Measurements from ENCODE around the gene DNAJB5. TPM values are rescaled to one million over a fixed set of nuclear protein-coding genes. Genes with fewer than 3 reads are reported as not detected.

The DNAJB5 gene
- total RNA-seq, 2 experiments from 2014 or later: 2.7 to 2.8 TPM

- H3K27ac ChIP-seq (ENCODE audit: low read depth in 1 of 2, low read length in 2 of 2): no peak overlapping the region
- CTCF ChIA-PET: no interaction called here
- no peaks in the 10 kb centered on the region for H3K27me3 Mint-ChIP-seq
- ATAC-seq (ENCODE audit: poor library complexity) (no peak), DNase-seq (no peak)
- no peak overlapping the region for H3K27ac Mint-ChIP-seq
- no peak overlapping the region for H3K4me3 Mint-ChIP-seq
- intact Hi-C loops (cut with DNase I, micrococcal nuclease): no loop called here
- no peaks in the 10 kb centered on the region for H3K4me1 ChIP-seq (ENCODE audit: insufficient read depth, low read length)
- no peak for TF ChIP-seq CTCF (IDR thresholded peaks at IDR 0.05)
- H3K4me3 ChIP-seq (ENCODE audit: low read length): no peak overlapping the region
- H3K36me3 Mint-ChIP-seq (ENCODE audit: low read depth): no peaks in the 10 kb centered on the region
- no peaks in the 10 kb centered on the region for H3K9me3 ChIP-seq (ENCODE audit: control insufficient read depth in 1 of 2, insufficient read depth in 1 of 2, low read length in 2 of 2)
- no peaks in the 10 kb centered on the region for H3K27me3 ChIP-seq (ENCODE audit: control insufficient read depth in 1 of 2, insufficient read depth in 2 of 2, low read length in 2 of 2)
- POLR2A ChIA-PET: interaction anchor here (0.6 kb wide), 1 partner anchor 17 kb away, joined by 3 read pairs; no protein-coding TSS in a partner anchor
- H3K4me1 Mint-ChIP-seq (ENCODE audit: low read depth): no peaks in the 10 kb centered on the region
- no peaks in the 10 kb centered on the region for H3K9me3 Mint-ChIP-seq
- no peaks in the 10 kb centered on the region for H3K36me3 ChIP-seq (ENCODE audit: insufficient read depth, low read length)
Measured at GRCh38 chr9:34998266-34998665, 8.7 kb downstream of the DNAJB5 start.

- CTCF ChIA-PET: no interaction called here
- Mint-ChIP-seq H3K27me3 (no peaks in the 10 kb centered on the region), H3K36me3 (ENCODE audit: low read depth) (no peaks in the 10 kb centered on the region), H3K9me3 (no peaks in the 10 kb centered on the region), H3K27ac (no peak overlapping the region), H3K4me3 (no peak overlapping the region), H3K4me1 (ENCODE audit: low read depth) (no peaks in the 10 kb centered on the region)
- DNase-seq (no peak), ATAC-seq (ENCODE audit: poor library complexity) (no peak)
- H3K27ac ChIP-seq (ENCODE audit: low read depth in 1 of 2, low read length in 2 of 2): no peak overlapping the region
- no peaks in the 10 kb centered on the region for H3K27me3 ChIP-seq (ENCODE audit: control insufficient read depth in 1 of 2, insufficient read depth in 2 of 2, low read length in 2 of 2)
- H3K36me3 ChIP-seq (ENCODE audit: insufficient read depth, low read length): no peaks in the 10 kb centered on the region
- H3K4me1 ChIP-seq (ENCODE audit: insufficient read depth, low read length): no peaks in the 10 kb centered on the region
- POLR2A ChIA-PET: no interaction called here
- no peak for TF ChIP-seq CTCF (IDR thresholded peaks at IDR 0.05)
- intact Hi-C loops (cut with DNase I, micrococcal nuclease): no loop called here
- no peaks in the 10 kb centered on the region for H3K9me3 ChIP-seq (ENCODE audit: control insufficient read depth in 1 of 2, insufficient read depth in 1 of 2, low read length in 2 of 2)
- no peak overlapping the region for H3K4me3 ChIP-seq (ENCODE audit: low read length)
Measured at GRCh38 chr9:34999576-34999975, 10.0 kb downstream of the DNAJB5 start.

GRCh38 chr9:35000535-35001284 is 11.2 kb downstream of the DNAJB5 start:
- no peak overlapping the region for H3K27ac Mint-ChIP-seq
- H3K36me3 Mint-ChIP-seq (ENCODE audit: low read depth): no peaks in the 10 kb centered on the region
- POLR2A ChIA-PET: no interaction called here

More at GRCh38 chr9:35000535-35001284, 11.2 kb downstream of the DNAJB5 start:
- no peak overlapping the region for H3K27ac ChIP-seq (ENCODE audit: low read depth in 1 of 2, low read length in 2 of 2)
- Mint-ChIP-seq H3K9me3 (no peaks in the 10 kb centered on the region), H3K4me3 (no peak overlapping the region), H3K4me1 (ENCODE audit: low read depth) (no peaks in the 10 kb centered on the region), H3K27me3 (no peaks in the 10 kb centered on the region)
- CTCF ChIA-PET: interaction anchor here (1.4 to 1.6 kb wide), 2 partner anchors 16 to 21 kb away, joined by 3 to 4 read pairs; no protein-coding TSS in a partner anchor
- no peaks in the 10 kb centered on the region for H3K9me3 ChIP-seq (ENCODE audit: control insufficient read depth in 1 of 2, insufficient read depth in 1 of 2, low read length in 2 of 2)
- H3K27me3 ChIP-seq (ENCODE audit: control insufficient read depth in 1 of 2, insufficient read depth in 2 of 2, low read length in 2 of 2): no peaks in the 10 kb centered on the region
- H3K4me1 ChIP-seq (ENCODE audit: insufficient read depth, low read length): no peaks in the 10 kb centered on the region
- ATAC-seq (ENCODE audit: poor library complexity): no peak
- H3K36me3 ChIP-seq (ENCODE audit: insufficient read depth, low read length): no peaks in the 10 kb centered on the region
- no peak for DNase-seq
- no peak for TF ChIP-seq CTCF (IDR thresholded peaks at IDR 0.05)
- intact Hi-C loops (cut with DNase I, micrococcal nuclease): no loop called here
- no peak overlapping the region for H3K4me3 ChIP-seq (ENCODE audit: low read length)

Data from CD4-positive, alpha-beta T cell (primary cell).